ENCODE data around the gene GGACT. TPM values are rescaled to one million over a fixed set of nuclear protein-coding genes. Genes with fewer than 3 reads are reported as not detected.

Gene GGACT
- total RNA-seq, 3 donors from 2014 or later, result 1.8 to 4.8 (median 2.3) TPM

DNA sequence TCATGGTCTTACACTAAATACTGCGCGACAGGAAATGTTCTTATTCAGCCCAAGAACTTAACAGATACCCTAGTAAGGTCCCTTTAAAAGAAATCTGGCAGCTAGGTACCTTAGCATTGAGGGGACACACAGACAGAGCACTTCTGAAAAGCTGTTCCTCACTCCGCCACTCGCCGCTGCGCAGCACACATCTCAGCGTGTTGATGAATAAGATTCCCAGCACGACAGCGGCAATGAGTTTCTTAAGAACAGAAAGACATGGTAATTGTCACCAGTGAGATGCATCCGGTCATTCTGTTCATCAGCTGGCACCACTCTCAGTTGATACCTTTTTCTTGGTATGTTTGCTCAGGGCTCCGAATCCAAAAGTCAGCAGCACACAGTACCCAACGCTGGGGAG is 46.1 kb upstream of the GGACT start:
- no peaks in the 10 kb centered on the region for H3K9me3 ChIP-seq
- intact Hi-C loops (cut with DNase I; ENCODE audit: low total_unique reads), result no loop called here
- no peaks in the 10 kb centered on the region for H3K27me3 ChIP-seq
- H3K4me3 ChIP-seq, result no peak overlapping the region
- no peak for DNase-seq (ENCODE audit: low spot score in 2 of 2)
- TF ChIP-seq, protein P1, sequence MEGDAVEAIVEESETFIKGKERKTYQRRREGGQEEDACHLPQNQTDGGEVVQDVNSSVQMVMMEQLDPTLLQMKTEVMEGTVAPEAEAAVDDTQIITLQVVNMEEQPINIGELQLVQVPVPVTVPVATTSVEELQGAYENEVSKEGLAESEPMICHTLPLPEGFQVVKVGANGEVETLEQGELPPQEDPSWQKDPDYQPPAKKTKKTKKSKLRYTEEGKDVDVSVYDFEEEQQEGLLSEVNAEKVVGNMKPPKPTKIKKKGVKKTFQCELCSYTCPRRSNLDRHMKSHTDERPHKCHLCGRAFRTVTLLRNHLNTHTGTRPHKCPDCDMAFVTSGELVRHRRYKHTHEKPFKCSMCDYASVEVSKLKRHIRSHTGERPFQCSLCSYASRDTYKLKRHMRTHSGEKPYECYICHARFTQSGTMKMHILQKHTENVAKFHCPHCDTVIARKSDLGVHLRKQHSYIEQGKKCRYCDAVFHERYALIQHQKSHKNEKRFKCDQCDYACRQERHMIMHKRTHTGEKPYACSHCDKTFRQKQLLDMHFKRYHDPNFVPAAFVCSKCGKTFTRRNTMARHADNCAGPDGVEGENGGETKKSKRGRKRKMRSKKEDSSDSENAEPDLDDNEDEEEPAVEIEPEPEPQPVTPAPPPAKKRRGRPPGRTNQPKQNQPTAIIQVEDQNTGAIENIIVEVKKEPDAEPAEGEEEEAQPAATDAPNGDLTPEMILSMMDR (IDR thresholded peaks at IDR 0.05), result no peak
- no peak for TF ChIP-seq POLR2A (IDR thresholded peaks at IDR 0.05)
- no peak for TF ChIP-seq POLR2AphosphoS5 (IDR thresholded peaks at IDR 0.05)
- no peaks in the 10 kb centered on the region for H3K4me1 ChIP-seq
- peaks cover 4% of the 10 kb centered on the region for H3K36me3 ChIP-seq
- no peak overlapping the region for H3K27ac ChIP-seq

DNA sequence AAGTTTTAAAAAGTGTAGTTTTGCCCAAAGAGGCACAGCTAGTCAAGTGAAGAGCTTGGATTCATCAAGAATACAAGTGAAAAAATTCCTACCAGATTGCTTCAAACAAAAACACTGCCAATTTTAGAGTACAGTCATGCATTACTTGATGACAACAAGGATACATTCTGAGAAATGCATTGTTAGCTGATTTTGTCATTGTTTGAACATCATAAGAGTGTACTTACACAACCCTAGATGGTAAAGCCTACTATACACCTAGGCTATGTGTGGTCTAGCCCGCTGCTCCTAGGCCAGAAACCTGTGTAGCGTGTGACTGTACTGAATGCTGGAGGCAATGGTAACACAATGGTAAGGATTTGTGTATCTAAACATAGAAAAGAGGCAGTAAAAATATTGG is 44.9 kb upstream of the GGACT start:
- Histone ChIP-seq H3K4me1 (no peaks in the 10 kb centered on the region), H3K27ac (no peak overlapping the region), H3K4me3 (no peak overlapping the region), H3K9me3 (no peaks in the 10 kb centered on the region), H3K36me3 (peaks cover 4% of the 10 kb centered on the region), H3K27me3 (no peaks in the 10 kb centered on the region)
- no peak for DNase-seq (ENCODE audit: low spot score in 2 of 2)
- intact Hi-C loops (cut with DNase I; ENCODE audit: low total_unique reads), result no loop called here
- TF ChIP-seq, protein P1 (IDR thresholded peaks at IDR 0.05), result no peak
- TF ChIP-seq POLR2A (IDR thresholded peaks at IDR 0.05) (no peak), POLR2AphosphoS5 (IDR thresholded peaks at IDR 0.05) (no peak)

DNA sequence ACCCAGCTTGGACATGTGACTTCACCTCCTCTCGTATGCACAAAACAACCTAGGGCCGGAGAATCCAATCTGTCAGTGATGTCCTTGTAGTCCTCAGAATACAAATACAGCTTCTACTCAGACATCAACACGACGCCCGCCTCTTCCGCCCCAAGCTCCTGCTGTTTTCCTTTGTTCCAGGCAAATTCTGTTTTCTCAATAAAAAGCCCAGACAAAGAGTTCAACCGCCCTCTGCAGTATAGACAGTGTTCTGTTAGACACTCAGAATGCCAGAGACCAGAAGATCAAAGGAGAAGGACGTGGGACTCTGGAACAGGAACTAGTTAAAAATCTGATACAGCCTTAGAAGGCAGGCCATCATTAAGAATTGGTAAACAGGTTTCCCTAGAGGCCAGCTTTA is 42.0 kb upstream of the GGACT start:
- TF ChIP-seq POLR2A (IDR thresholded peaks at IDR 0.05), result no peak
- TF ChIP-seq, protein P1 (IDR thresholded peaks at IDR 0.05), result no peak
- Histone ChIP-seq H3K27me3 (no peaks in the 10 kb centered on the region), H3K9me3 (no peaks in the 10 kb centered on the region), H3K4me3 (no peak overlapping the region), H3K36me3 (no peaks in the 10 kb centered on the region), H3K27ac (no peak overlapping the region), H3K4me1 (no peaks in the 10 kb centered on the region)
- intact Hi-C loops (cut with DNase I; ENCODE audit: low total_unique reads), result no loop called here
- DNase-seq (ENCODE audit: low spot score in 2 of 2), result no peak

DNA sequence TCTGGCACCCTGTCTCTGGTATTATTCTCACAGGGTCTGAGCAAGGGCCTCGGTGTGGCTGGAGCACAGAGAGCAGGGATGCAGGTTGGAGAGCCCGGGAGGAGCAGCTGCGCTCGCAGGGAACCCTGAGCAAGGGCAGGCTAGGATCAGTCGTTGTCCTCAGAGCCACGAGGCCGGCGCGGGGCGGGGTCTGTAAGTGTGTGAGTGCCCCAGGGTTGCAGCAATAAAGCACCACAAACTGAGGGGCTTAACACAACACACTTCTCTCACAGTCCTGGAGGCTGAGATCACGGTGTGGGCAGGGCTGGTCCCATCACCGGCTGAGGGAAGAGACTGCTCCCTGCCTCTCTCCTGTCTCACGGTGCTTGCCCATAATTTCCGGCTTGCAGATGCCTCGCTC is 38.5 kb upstream of the GGACT start:
- H3K9me3 ChIP-seq, result no peaks in the 10 kb centered on the region
- TF ChIP-seq POLR2AphosphoS5 (IDR thresholded peaks at IDR 0.05), result no peak
- no peak for TF ChIP-seq POLR2A (IDR thresholded peaks at IDR 0.05)
- TF ChIP-seq, protein P1 (IDR thresholded peaks at IDR 0.05), result no peak
- intact Hi-C loops (cut with DNase I; ENCODE audit: low total_unique reads), result no loop called here
- no peaks in the 10 kb centered on the region for H3K36me3 ChIP-seq
- H3K27ac ChIP-seq, result no peak overlapping the region
- H3K27me3 ChIP-seq, result no peaks in the 10 kb centered on the region
- H3K4me3 ChIP-seq, result no peak overlapping the region
- DNase-seq (ENCODE audit: low spot score in 2 of 2), result no peak
- H3K4me1 ChIP-seq, result no peaks in the 10 kb centered on the region

DNA sequence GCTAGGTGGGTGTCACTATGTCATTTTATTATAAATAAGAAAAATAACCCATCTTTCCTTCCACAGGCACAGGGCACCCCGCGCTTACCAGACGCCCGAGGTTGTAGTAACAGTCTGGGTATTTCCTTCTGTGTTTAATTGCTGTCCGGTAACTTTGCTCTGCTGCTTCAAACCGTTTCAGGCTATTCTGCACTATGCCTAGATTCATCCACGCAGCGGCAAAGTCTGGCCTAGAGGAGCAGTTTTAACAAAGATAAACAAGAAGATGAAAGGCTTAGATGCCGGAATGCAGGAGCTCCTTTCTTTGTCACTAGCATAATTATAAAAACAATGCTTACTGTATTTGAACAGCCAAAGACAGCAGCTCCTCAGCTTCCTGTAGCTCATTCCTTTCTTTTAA is 36.9 kb upstream of the GGACT start:
- Histone ChIP-seq H3K27me3 (no peaks in the 10 kb centered on the region), H3K36me3 (no peaks in the 10 kb centered on the region), H3K4me1 (no peaks in the 10 kb centered on the region), H3K27ac (no peak overlapping the region), H3K9me3 (no peaks in the 10 kb centered on the region), H3K4me3 (no peak overlapping the region)
- TF ChIP-seq, protein P1 (IDR thresholded peaks at IDR 0.05), result no peak
- no peak for TF ChIP-seq POLR2A (IDR thresholded peaks at IDR 0.05)
- no peak for TF ChIP-seq POLR2AphosphoS5 (IDR thresholded peaks at IDR 0.05)
- DNase-seq (ENCODE audit: low spot score in 2 of 2), result no peak
- intact Hi-C loops (cut with DNase I; ENCODE audit: low total_unique reads), result no loop called here
